Small intestine (tissue), 7 donors: ENCODE data around the gene CREM. TPM values are rescaled to one million over a fixed set of nuclear protein-coding genes. Genes with fewer than 3 reads are reported as not detected.

Source experiments
- DNase-seq, 2 donors: peaks; one replicate each; pipeline versions ENCODE4 v3.0.0 to v3.0.0-alpha.2; 2013
- FAIRE-seq: peaks from 2 replicates; lab custom pipeline; 2012; peaks lifted over from hg19 to GRCh38; lab: Jason Lieb, UNC
- H3K27ac ChIP-seq, 3 donors: one replicate each; pipeline ENCODE4 v1.5.1; 2013; ENCODE audit warnings: low read length in 2 of 3, mild to moderate bottlenecking in 2 of 3, control low read depth in 1 of 3, inconsistent platforms in 1 of 3, low read depth in 1 of 3, moderate library complexity in 1 of 3
- H3K27me3 ChIP-seq, 3 donors: one replicate each; pipeline ENCODE4 v1.6.1; 2013; ENCODE audit warnings: low read length in 3 of 3, inconsistent platforms in 1 of 3; ENCODE audit not compliant: control insufficient read depth in 3 of 3, insufficient read depth in 3 of 3
- H3K36me3 ChIP-seq, 3 donors: one replicate each; pipeline ENCODE4 v1.6.1; 2013; ENCODE audit warnings: low read length in 3 of 3, inconsistent platforms in 1 of 3, low read depth in 1 of 3, mild to moderate bottlenecking in 1 of 3, moderate library complexity in 1 of 3; ENCODE audit not compliant: control insufficient read depth in 3 of 3, insufficient read depth in 2 of 3
- H3K4me1 ChIP-seq, 3 donors: one replicate each; pipeline ENCODE4 v1.6.1; 2013; ENCODE audit warnings: low read length in 2 of 3, inconsistent platforms in 1 of 3, low read depth in 1 of 3, mild to moderate bottlenecking in 1 of 3, moderate library complexity in 1 of 3; ENCODE audit not compliant: control insufficient read depth in 3 of 3, insufficient read depth in 2 of 3
- H3K4me3 ChIP-seq, 3 donors: one replicate each; pipeline ENCODE4 v1.5.1; 2013; ENCODE audit warnings: low read length in 3 of 3, control low read depth in 1 of 3, inconsistent platforms in 1 of 3, low read depth in 1 of 3, mild to moderate bottlenecking in 1 of 3, moderate library complexity in 1 of 3
- H3K9me3 ChIP-seq, 2 donors: one replicate each; pipeline ENCODE4 v1.6.1; 2013; ENCODE audit warnings: low read depth in 1 of 2, low read length in 1 of 2; ENCODE audit not compliant: control insufficient read depth in 2 of 2, insufficient read depth in 1 of 2
- WGBS, 3 donors: extraction: QIAGEN DNeasy Blood & Tissue Kit; methylation state at CpG; one replicate each; pipeline ENCODE4 v1.1.7; 2013; 5-methylcytosine and 5-hydroxymethylcytosine counted together
- polyA plus RNA-seq, 4 donors: library from polyadenylated mRNA; stranded (reverse) in 3 of 4; unstranded in 1 of 4; fragments of 200-250 nt in 3 of 4; fragments of 120-200 nt in 1 of 4; gene quantifications; one replicate each; pipeline versions ENCODE4 v1.2.1 to v1.2.3, GENCODE V29; 2013
- donor health status: healthy with polysubstance abuse.
- donor health status: control.
- donor health status: control.
- donor health status: Bipolar disorder and iron deficiency.
- donor health status: healthy.

The CREM gene
- polyA plus RNA-seq, 4 donors, result 13.2 to 27.6 (median 22.7) TPM

DNA sequence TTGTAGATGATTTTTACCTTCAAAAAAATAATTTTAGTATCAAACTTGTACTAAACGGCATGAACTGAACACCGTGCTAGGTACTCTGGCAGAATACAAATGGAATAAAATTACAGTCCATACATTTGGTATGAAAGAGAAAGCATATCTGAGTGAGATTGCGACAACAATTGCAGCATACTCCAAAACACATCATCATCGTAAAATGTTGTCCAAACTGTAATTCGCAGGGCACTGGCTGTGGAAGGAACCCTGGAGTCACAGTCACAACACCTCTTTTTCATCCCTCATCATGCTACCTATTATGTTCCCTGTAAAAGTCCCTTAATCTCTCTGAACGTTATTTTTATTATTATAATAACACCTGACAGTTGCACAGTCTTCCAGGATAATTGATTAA is 13.5 kb downstream of the CREM start:
- Histone ChIP-seq H3K9me3 (no peaks in the 10 kb centered on the region), H3K4me3 (no peak overlapping the region), H3K27me3 (no peaks in the 10 kb centered on the region), H3K27ac (no peak overlapping the region), H3K36me3 (no peaks in the 10 kb centered on the region), H3K4me1 (peaks cover 0 to 3% (median 0%) of the 10 kb centered on the region in 3 donors)
- WGBS, 3 donors, result 75 to 91% (median 84%) methylated on average over 6 of the region's 6 CpGs
- no peak for FAIRE-seq
- DNase-seq, result no peak

DNA sequence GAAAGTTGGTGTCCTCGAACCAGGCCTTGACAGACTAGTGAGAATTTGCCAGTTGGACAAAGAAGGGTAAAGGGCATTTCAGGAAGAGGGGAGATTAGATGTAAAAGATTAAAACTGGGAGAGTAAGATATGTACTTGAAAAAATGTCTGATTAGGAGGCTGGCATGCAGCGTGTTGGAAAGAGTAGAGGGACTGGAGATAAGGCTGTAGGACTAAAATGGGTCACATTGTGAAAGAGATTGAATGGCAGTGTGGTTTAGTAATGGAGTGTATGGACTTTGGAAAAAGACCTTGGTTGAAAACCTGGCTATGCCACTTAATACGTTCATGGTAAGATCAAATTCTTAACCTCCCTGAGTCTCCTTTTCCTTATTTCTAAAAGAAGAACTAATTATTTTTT is 14.1 kb downstream of the CREM start:
- peaks cover 0 to 3% (median 0%) of the 10 kb centered on the region in 3 donors for H3K4me1 ChIP-seq
- WGBS, 3 donors, result 15 to 45% (median 38%) methylated on average over 3 of the region's 3 CpGs
- no peak overlapping the region for H3K27ac ChIP-seq

DNA sequence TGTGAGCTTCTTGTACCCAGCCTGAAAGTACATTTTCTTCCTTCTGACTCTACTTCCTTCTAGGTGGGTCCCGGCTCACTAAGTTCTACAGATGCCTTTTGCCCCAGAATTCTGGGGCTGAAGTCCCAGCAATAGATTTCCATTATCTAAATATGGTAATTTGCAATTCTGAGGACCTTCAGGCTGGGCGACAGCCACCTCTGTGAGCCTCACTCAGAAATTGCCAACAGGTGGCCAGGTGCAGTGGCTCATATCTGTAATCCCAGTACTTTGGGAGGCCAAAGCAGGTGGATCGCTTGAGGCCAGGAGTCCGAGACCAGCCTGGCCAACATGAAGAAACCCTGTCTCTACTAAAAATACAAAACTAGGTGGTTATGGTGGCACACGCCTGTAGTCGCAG is 23.7 kb downstream of the CREM start:
- H3K27ac ChIP-seq, result peak overlapping the region in 2 of 3 donors; percentile 11 to 17
- peaks cover 0 to 2% (median 0%) of the 10 kb centered on the region in 3 donors for H3K36me3 ChIP-seq
- WGBS, 3 donors, result 52 to 74% (median 66%) methylated on average over 6 of the region's 6 CpGs
- peak in 1 of 2 donors; percentile 52 for DNase-seq
- H3K4me3 ChIP-seq, result no peak overlapping the region
- peaks cover 0 to 11% (median 0%) of the 10 kb centered on the region in 3 donors for H3K4me1 ChIP-seq
- FAIRE-seq, result no peak
- no peaks in the 10 kb centered on the region for H3K9me3 ChIP-seq
- H3K27me3 ChIP-seq, result no peaks in the 10 kb centered on the region

More for the DNA sequence above, 14.1 kb downstream of the CREM start:
- Histone ChIP-seq H3K36me3 (no peaks in the 10 kb centered on the region), H3K4me3 (no peak overlapping the region), H3K9me3 (no peaks in the 10 kb centered on the region), H3K27me3 (no peaks in the 10 kb centered on the region)
- DNase-seq (peak; percentile 20 to 33), FAIRE-seq (no peak)

DNA sequence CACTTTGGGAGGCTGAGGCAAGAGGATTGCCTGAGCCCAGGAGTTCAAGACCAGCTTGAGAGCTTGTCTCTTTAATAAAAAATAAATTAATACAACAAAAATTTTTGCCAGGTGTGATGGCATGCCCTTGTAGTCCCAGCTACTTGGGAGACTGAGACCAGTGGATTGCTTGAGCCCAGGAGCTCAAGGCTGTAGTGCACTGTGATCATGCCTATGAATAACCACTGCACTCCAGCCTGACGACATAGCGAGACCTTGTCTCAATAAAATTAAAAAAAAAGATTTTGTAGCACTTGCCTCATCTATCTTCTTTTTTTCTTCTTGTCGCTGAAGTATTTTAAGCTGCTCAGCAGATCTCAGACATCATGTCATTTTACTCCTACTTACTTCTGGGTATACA is 26.3 kb downstream of the CREM start:
- H3K27me3 ChIP-seq, result no peaks in the 10 kb centered on the region
- no peak for DNase-seq
- no peak overlapping the region for H3K27ac ChIP-seq
- WGBS, 3 donors, result 95 to 97% (median 96%) methylated on average over 3 of the region's 3 CpGs
- H3K9me3 ChIP-seq, result no peaks in the 10 kb centered on the region
- FAIRE-seq, result no peak
- peaks cover 0 to 2% (median 0%) of the 10 kb centered on the region in 3 donors for H3K36me3 ChIP-seq
- peaks cover 0 to 11% (median 0%) of the 10 kb centered on the region in 3 donors for H3K4me1 ChIP-seq
- no peak overlapping the region for H3K4me3 ChIP-seq

DNA sequence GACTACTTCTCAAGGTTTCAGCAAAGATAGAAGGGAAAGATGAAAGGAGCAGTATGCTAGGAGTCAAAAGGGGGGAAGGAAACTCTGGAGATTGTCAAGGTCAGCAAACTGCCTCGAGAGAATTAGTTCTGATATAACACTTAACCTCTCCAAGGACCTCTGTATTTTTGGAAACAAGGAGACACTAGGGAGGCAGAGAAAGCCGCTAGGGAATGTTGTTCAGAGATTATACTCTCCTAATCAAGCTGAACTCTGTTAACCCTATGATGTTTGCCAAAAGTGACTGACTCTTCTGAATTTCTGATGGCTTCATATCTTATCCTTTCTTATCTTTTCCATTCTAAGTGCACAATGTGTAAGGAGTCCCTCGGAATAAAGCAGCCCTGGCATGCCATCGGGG is 27.1 kb downstream of the CREM start:
- no peak for FAIRE-seq
- WGBS, 3 donors, result 49 to 59% (median 58%) methylated on average over 4 of the region's 4 CpGs
- H3K27ac ChIP-seq, result no peak overlapping the region

DNA sequence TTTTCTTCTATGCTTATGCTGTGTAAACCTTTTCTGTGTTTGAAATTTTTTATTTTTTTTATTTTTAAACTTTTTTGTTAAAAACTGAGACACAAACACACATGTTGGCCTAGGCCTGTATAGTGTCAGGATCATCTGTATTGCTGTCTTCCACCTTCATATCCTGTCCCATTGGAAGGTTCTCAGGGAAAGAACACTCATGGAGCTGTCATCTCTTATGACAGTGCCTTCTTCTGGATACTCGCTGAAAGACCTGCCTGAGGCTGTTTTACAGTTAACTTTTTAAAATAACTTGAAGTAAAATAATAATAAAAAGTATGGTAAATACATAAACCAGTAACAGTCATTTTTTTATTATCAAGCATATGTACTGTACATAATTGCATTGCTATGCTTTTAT is 34.1 kb downstream of the CREM start:
- Histone ChIP-seq H3K4me1 (no peaks in the 10 kb centered on the region), H3K9me3 (no peaks in the 10 kb centered on the region), H3K27ac (no peak overlapping the region), H3K27me3 (no peaks in the 10 kb centered on the region), H3K36me3 (no peaks in the 10 kb centered on the region), H3K4me3 (no peak overlapping the region)
- WGBS, 3 donors, result 95 to 97% (median 97%) methylated on average over 1 of the region's 1 CpG
- FAIRE-seq, result no peak
- no peak for DNase-seq

More for the DNA sequence above, 27.1 kb downstream of the CREM start:
- no peaks in the 10 kb centered on the region for H3K27me3 ChIP-seq
- no peak for DNase-seq
- no peaks in the 10 kb centered on the region for H3K9me3 ChIP-seq
- H3K4me3 ChIP-seq, result no peak overlapping the region
- peaks cover 0 to 11% (median 0%) of the 10 kb centered on the region in 3 donors for H3K4me1 ChIP-seq
- peaks cover 0 to 2% (median 0%) of the 10 kb centered on the region in 3 donors for H3K36me3 ChIP-seq

DNA sequence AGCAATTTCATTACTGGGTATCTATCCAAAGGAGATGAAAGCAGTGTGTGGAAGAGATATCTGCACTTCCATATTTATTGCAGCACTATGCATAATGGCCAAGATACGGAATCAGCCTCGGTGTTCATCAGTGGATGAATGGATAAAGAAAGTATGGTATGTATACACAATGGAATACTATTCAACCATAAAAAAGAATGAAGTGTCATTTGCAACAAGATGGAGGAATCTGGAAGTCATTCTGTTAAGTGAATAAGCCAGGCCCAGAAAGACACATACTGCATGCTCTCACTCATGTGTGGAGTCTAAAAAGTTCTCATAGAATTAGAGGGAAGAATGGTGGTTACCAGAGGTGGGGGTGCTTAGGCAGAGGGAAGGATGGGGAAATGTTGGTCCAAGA is 35.3 kb downstream of the CREM start:
- FAIRE-seq (no peak), DNase-seq (no peak)
- Histone ChIP-seq H3K27ac (no peak overlapping the region), H3K4me1 (no peaks in the 10 kb centered on the region), H3K27me3 (no peaks in the 10 kb centered on the region), H3K36me3 (no peaks in the 10 kb centered on the region), H3K4me3 (no peak overlapping the region), H3K9me3 (no peaks in the 10 kb centered on the region)
- 95 to 98% (median 96%) methylated on average over 2 of the region's 2 CpGs for WGBS, 3 donors

DNA sequence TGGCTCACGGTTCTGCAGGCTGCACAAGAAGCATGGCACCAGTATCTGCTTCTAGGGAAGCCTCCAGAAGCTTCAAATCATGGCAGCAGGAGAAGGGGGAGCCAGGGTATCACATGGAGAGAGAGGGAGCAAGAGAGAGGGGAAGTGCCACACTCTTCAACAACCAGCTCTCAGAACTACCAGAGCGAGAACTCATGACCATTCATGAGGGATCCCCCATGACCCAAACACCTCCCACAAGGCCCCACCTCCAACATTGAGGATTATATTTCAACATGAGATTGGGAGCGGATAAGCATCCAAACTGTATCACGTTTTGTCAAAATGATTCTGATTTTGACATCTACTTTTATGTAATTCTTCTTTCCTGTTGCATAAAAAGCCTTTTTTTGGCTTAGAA is 38.5 kb downstream of the CREM start:
- 93 to 95% (median 94%) methylated on average over 4 of the region's 4 CpGs for whole genome bisulfite sequencing, 3 donors
- Histone ChIP-seq H3K9me3 (no peaks in the 10 kb centered on the region), H3K27ac (no peak overlapping the region), H3K27me3 (no peaks in the 10 kb centered on the region), H3K36me3 (no peaks in the 10 kb centered on the region), H3K4me1 (no peaks in the 10 kb centered on the region), H3K4me3 (no peak overlapping the region)
- DNase-seq (no peak), FAIRE-seq (no peak)

DNA sequence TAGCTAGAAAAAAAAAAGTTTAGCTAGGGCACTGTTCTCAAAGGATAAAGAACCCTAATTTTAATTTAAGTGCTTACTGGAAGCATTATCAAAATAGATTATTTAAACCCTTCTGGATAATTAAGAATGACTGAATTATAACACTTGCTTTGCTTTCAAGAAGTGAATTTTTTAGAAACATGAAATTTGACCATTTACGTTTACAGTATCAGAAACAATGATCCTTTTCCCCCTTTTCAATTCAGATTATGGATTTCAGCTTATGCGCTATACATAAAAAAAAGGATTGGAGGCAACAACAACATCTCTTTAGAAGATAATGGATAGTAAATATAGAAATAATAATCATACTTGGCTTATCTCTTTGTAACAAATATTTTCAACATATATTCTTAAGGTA is 39.2 kb downstream of the CREM start:
- no peaks in the 10 kb centered on the region for H3K27me3 ChIP-seq
- no peaks in the 10 kb centered on the region for H3K4me1 ChIP-seq
- no peak for FAIRE-seq
- no peaks in the 10 kb centered on the region for H3K36me3 ChIP-seq
- no peak overlapping the region for H3K27ac ChIP-seq
- WGBS, 3 donors, result 93 to 98% (median 96%) methylated on average over 2 of the region's 2 CpGs
- no peaks in the 10 kb centered on the region for H3K9me3 ChIP-seq
- H3K4me3 ChIP-seq, result no peak overlapping the region
- DNase-seq, result no peak
